SH-SY5Y (cell line): ENCODE data around the gene ZSWIM6.

Experiments used
- GATA2 ChIP-seq: IDR thresholded peaks from 2 replicates; pipeline ENCODE4 v1.6.1; 2011; ENCODE audit warnings: mild to moderate bottlenecking, low read depth, low read length
- GATA3 ChIP-seq: IDR thresholded peaks from 2 replicates; pipeline ENCODE4 v1.6.1; 2011; ENCODE audit warnings: low read depth, mild to moderate bottlenecking, low read length, moderate library complexity

DNA sequence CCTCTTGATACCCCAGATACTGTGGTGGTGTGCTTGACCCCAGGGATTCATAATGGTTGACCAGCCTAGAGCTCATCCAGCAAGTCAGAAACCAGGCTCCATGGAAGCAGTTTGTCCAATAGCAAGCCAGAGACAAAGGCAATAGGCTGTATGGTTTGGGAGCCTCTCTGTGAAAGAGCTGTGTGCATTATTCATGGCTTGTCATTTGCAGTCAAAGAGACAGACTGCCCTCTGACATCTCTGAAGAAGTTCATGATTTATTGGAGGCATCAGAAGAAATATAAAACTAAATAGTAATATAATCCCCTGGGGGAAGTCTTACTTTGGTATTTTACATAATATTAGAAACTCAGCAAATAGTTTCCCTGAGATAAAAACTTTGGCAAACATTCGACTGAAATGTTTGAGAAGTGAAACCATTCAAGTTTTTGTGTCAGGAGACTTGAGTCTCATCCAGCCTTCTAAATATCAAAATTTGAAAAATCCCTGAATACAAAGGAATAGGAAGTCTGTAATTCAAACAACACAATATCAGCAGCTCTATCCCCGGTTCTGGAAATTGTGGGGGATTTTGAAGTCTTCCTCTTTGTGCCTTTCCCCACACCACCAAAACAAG lies 250.3 kb downstream of the ZSWIM6 start:
- TF ChIP-seq GATA2 (no peak), GATA3 (no peak)
